Stimulated activated CD8-positive, alpha-beta memory T cell treated with anti-CD3 and anti-CD28 coated beads, Interleukin-15, amount 100 ng/mL, for 24 hours (primary cell): ENCODE measurements around the gene ITGA8.
"Not testable (repeated sequence)": the region's sequence is repeated elsewhere in the genome, so short reads cannot be mapped to it uniquely, and the experiment has no call there.

Source experiments
- DNase-seq: peaks from one replicate; pipeline ENCODE4 v3.0.0-alpha.2; 2020; ENCODE audit warnings: low read depth

Gene ITGA8

GRCh38 chr10:15681076-15681475 is 38.6 kb downstream of the ITGA8 start:
- no peak for DNase-seq

GRCh38 chr10:15678851-15679250 is 40.9 kb downstream of the ITGA8 start:
- no peak for DNase-seq

GRCh38 chr10:15672469-15672868 is 47.3 kb downstream of the ITGA8 start:
- DNase-seq, result no peak

GRCh38 chr10:15670880-15671279 is 48.8 kb downstream of the ITGA8 start:
- DNase-seq, result no peak

- DNase-seq, result no peak
Measured at GRCh38 chr10:15661574-15661973, 58.1 kb downstream of the ITGA8 start.

GRCh38 chr10:15660990-15661389 is 58.7 kb downstream of the ITGA8 start:
- no peak for DNase-seq

- no peak for DNase-seq
Measured at GRCh38 chr10:15658069-15658702, 61.5 kb downstream of the ITGA8 start.

- no peak for DNase-seq
Measured at GRCh38 chr10:15652757-15653156, 67.0 kb downstream of the ITGA8 start.

- DNase-seq, result no peak
Measured at GRCh38 chr10:15652117-15652516, 67.6 kb downstream of the ITGA8 start.

- DNase-seq, result no peak
Measured at GRCh38 chr10:15651175-15651574, 68.5 kb downstream of the ITGA8 start.

- no peak for DNase-seq
Measured at GRCh38 chr10:15642095-15642494, 77.6 kb downstream of the ITGA8 start.

- no peak for DNase-seq
Measured at GRCh38 chr10:15640536-15641085, 79.1 kb downstream of the ITGA8 start.

GRCh38 chr10:15636446-15636845 is 83.3 kb downstream of the ITGA8 start:
- DNase-seq, result no peak

- DNase-seq, result no peak
Measured at GRCh38 chr10:15632456-15633091, 87.1 kb downstream of the ITGA8 start.

GRCh38 chr10:15631205-15631604 is 88.5 kb downstream of the ITGA8 start:
- not testable (repeated sequence) for DNase-seq

GRCh38 chr10:15630353-15630752 is 89.4 kb downstream of the ITGA8 start:
- no peak for DNase-seq

- DNase-seq, result no peak
Measured at GRCh38 chr10:15627617-15628196, 92.0 kb downstream of the ITGA8 start.

GRCh38 chr10:15626937-15627336 is 92.8 kb downstream of the ITGA8 start:
- DNase-seq, result no peak

- DNase-seq, result no peak
Measured at GRCh38 chr10:15625261-15625660, 94.5 kb downstream of the ITGA8 start.

- DNase-seq, result no peak
Measured at GRCh38 chr10:15624401-15625196, 95.1 kb downstream of the ITGA8 start.

- no peak for DNase-seq
Measured at GRCh38 chr10:15620836-15621515, 98.7 kb downstream of the ITGA8 start.

GRCh38 chr10:15620337-15620736 is 99.4 kb downstream of the ITGA8 start:
- no peak for DNase-seq
